GM18861 (cell line): ENCODE measurements around the gene CXCL1.

Experiments used
- ATAC-seq: cut with Tn5 transposase; IDR thresholded peaks from one replicate; pipeline ENCODE4 v1.9.1; 2021; ENCODE audit not compliant: unreplicated experiment

CXCL1 gene

GRCh38 chr4:73916172-73916925 is 47.2 kb downstream of the CXCL1 start:
- no peak for ATAC-seq

- ATAC-seq = no peak
Observed at GRCh38 chr4:73917081-73917501, 47.9 kb downstream of the CXCL1 start.

GRCh38 chr4:73918058-73918457 is 48.9 kb downstream of the CXCL1 start:
- no peak for ATAC-seq

GRCh38 chr4:73919691-73920090 is 50.5 kb downstream of the CXCL1 start:
- ATAC-seq = no peak
